Stimulated activated CD4-positive, alpha-beta T cell treated with anti-CD3 and anti-CD28 coated beads, TNF-alpha, amount 100 ng/mL, for 48 hours (primary cell): ENCODE results near the gene SLC3A2.
A peak's percentile ranks its signal among the peaks of the same experiment; 100 is the strongest.

Experiments used
- DNase-seq, 3 donors: peaks; one replicate each; pipeline ENCODE4 v3.0.0-alpha.2; 2020; ENCODE audit warnings: low read depth in 3 of 3

Gene SLC3A2

GRCh38 chr11:62910141-62910882, 29.6 kb downstream of the SLC3A2 start:
- DNase-seq, result no peak

DNA sequence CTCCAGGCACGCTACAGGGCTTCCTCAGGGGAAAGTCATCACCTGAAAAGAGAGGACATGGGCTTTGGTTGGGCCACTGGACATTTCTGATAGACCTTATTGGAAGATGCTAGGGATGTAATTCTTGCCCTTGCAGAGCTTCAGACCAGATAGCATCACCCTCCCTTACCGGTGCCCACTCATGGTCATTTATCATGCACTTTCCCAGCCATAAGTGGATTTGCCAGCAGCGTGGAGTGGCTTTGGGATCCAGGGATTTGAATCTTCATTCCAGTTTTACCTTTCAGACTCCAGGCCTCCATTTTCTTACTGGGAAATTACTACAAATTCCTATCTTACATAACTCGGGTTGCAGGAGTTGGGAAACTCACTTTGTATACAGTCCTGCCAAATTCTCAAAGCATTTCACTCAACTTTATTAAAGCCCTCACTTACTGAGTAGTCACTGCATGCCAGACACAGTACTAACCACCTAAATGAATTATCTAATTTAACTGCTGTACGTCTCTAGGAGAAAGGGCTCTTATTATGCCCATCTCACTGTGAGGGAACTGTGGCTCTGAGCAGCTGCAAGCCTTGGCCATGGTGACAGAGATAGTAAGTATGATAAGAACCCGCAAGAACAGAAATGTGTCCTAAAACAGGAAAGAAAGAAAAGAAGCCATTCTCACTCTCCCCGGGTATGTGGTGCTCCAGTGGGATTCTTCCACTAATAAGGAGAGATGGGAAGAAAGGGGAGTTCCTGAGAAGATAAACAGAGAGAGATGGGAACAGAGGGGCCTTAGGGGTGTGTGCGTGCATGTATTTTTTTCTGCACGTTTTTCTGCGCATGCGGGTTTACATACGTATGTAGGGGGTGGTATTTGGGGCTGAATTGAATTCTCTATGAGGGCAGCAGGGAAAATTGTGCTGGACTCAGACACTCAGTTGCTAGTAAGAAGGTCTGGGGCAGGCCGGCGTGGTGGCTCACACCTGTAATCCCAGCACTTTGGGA, 30.7 kb downstream of the SLC3A2 start:
- no peak for DNase-seq

GRCh38 chr11:62912268-62912667, 31.6 kb downstream of the SLC3A2 start:
- no peak for DNase-seq

DNA sequence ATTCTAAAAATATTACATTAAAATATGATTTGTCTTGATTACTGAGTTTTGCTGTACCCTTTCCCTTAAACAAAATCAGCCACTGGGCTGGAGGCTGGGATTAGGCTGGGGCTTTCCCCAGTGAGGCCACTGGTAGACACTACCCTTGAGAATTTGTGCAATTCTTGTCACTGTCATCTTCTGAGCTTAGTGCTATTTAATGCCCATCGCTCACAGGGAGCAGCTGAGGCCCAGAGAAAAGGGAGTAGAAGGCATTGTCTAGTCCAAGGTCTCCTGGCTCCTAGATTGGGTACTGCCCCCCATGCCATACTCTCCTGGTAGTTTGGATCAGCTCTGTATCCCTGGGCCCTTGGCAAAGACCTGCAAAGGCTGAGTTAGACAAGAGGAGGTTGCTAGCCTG, 33.7 kb downstream of the SLC3A2 start:
- DNase-seq, result no peak

DNA sequence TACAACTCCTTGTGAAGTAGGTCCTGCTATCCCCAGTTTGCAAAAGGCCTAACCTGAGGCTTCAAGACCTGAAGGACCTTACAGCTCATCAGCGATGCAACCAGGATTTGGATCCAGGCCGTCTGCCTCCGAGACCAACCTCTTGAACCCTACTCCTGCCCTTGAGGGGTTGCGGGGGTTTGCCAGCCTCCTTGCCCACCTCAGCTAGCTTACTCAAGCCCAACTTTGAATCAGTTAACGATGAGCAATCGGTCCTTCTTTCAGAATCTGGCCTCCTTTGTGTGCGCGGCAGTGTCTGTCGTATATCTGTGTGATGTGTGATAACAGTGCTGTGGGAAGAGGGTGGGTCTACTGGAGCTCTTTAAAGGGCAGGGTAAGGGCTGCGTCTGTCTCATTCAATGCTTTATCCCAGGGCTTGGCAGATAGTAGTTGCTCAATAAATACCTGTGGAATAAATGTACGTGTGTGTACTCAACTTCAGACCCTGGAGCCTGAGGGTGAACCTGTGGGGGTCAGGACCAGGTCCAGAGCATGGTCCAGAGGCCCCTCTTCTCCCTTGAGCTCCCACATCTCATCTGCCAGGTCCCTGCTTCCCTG, 37.3 kb downstream of the SLC3A2 start:
- no peak for DNase-seq

- DNase-seq, result no peak
Observed at GRCh38 chr11:62918531-62918930, 37.8 kb downstream of the SLC3A2 start.

DNA sequence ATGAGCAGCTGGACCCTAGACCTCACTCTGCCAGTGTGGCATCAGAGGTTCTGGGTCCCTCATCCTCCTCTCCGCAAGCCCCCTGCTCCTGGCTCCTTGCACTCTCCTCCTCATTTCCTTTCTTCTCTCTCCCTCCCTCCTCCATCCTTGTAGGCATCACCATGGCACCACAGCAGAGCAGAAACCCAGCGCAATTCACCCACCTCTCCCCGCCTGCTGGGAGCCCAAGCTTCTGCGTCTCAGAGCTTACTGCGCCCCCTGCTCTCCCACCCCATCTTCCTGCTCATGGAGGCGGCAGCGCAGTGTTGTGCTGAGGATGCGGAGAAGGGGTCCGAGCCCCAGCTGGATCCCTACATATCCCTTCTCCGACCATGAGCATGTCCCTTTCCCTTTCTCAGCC, 38.8 kb downstream of the SLC3A2 start:
- no peak for DNase-seq

GRCh38 chr11:62919898-62920640, 39.4 kb downstream of the SLC3A2 start:
- DNase-seq, result no peak

DNA sequence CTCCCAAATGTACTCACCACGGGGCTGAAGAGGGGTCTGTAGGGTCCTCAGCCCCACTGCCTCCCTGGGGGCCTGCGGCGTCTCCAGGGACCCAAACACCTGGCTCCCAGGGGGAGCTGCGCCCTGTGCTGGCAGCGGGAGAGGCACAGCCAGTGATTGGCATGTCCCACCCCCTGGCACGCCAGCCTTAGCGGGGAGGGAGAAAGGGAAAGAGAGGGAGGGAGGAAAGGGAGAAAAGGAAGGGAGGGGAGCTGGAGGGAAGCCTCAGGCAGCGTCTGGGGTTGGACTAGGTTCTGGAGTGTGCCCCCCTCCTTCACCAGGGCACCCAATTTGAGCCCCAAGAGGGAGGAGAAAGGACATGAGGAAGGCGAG, 40.5 kb downstream of the SLC3A2 start, which contains the start of gene CHRM1:
Gene CHRM1 (minus strand): TSS at position 163 of the 372 bp plus-strand sequence. CDS start 10,263 bp downstream, outside the sequence.
- no peak for DNase-seq

GRCh38 chr11:62921573-62922188, 41.0 kb downstream of the SLC3A2 start:
- DNase-seq, result no peak

DNA sequence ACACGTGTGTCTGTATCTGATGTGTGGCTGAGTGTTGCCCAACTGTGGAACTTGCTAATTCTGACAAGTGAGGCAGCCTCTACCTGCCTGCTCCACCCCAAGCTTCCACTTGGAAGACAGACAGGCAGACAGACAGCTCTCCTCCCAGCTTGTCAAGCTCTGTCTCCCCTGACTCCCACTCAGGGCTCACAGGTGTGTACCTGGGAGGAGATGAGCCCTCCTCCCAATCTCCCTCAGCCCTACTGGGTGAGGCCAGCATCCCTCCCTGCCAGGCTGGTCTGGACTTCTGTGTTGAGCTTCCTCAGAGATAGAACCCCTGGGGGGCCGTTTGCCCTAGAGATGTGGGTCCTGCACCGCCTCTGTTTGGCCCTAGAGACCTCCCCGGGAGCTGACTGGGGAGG, 41.5 kb downstream of the SLC3A2 start:
- DNase-seq, result no peak

GRCh38 chr11:62922653-62923431, 42.1 kb downstream of the SLC3A2 start:
- peak; percentile 24 to 45 (median 30) for DNase-seq

DNA sequence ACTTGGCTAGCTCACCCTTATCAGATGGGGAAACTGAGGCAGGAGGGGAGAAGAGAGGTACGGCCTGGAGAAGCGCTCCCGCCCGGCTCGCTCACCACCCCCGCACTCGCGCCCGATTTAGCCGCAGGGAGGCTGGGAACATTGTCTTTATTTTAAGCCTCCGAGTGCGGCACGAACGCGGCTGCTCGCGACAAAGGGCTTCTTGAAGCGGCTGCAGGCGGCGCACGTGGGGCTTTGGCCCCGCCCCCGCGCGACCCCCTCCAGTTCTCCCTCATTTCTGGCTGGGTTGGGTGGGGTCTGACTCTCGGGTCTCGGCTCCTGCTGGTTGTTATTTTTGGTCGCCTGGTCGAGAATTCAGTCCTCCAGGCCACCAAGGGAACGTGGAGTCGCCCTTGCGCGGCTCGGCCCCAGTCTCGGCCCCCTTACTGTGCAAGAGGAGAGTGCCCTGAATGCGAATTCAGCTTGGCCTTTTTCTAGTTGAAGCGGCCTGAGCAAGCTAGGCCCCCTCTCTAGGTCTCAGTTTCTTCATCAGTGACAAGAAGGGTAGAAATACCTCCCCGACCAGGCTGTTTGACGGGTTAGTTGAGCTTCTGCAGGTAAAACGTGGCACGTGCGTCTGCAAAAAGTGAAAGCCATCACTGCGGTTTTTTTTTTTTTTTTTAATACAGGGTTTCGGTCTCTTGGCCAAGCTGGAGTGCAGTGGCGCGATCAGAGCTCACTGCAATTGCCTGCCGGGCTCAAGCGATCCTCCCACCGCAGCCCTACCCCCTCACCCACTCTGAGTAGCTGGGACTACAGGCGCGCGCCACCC, 43.1 kb downstream of the SLC3A2 start:
- DNase-seq, result no peak

GRCh38 chr11:62925308-62925707, 44.6 kb downstream of the SLC3A2 start:
- no peak for DNase-seq

- no peak for DNase-seq
Observed at GRCh38 chr11:62925745-62926679, 45.3 kb downstream of the SLC3A2 start.

DNA sequence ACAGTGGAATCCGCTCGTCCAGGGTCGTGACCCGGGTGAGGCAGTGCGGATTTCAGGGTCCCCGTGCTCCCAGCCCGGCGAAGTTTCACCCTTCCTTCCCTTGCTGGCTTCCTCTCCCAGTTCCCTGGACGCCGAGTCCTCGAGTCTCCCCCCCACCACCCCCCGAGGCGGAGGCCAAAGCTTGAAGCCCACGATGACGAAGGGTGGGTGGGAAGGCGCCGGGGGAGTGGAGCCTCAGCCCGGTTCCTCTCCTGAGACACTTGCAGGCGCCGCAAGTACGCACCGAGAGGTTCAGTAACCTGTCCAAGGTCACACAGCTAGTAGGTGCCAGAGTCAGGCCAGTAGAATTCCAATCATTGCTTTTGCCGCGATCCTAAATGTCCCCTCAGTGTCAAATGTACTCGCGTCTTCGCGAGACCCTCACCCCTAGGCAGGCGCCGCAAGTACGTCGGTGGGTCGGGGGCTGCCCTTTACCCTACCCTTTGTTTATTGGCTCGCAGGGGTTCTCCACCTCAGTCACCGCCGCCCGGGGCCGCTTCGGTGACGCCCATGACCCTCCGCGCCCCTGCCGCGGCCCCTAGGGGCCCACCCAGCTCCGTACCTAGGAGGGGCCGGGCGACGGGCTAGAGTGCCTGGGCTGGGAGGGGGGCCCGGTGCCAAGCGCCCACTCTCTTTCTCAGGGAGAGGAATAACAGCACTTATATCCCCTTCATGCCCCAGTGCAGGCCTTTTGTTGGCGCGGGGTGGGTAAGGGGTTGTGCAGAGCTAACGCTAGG, 46.2 kb downstream of the SLC3A2 start:
- DNase-seq, result no peak

DNA sequence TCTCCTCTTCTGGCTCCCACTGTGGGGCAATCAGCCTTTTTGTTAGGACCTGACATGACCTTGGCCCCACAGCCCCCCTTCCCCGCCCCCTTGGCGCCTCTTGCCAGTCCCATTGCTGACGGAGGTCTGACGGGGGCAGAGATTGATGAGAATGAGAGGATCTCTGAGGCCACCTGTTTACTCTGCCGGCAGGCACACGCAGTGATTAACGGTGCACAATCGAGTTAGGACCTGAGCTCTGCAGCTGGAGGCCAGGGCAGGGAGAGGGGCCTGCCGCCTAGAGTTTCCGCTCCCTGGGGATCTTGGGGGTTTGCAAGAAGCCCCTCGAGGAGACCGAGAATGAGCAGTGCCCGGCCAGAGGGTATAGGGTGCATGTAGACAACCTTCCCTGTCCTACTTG, 47.3 kb downstream of the SLC3A2 start:
- DNase-seq, result no peak

DNA sequence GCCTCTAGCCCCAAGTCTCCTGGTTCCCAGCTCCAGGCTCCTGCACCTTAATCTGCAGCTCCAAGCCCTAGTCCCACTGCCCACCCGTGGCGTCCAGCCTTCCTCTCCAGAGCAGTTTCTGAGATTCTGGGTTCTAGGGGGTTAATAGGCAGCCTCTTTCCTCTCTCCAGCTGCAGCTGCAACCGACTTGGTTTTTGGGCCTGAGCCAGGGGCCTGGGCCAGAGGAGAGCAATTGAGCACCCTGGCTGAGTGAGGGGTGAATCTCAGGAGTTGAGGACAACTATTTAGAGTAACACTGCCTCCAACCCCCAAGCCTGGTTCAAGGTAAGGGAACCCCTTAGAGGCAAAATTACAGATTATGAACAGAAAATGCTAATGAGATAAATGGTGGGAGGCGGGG, 49.5 kb downstream of the SLC3A2 start:
- DNase-seq, result no peak
